HG03066 (cell line): ENCODE results near the gene DOK3.
"Not testable (repeated sequence)": the region's sequence is repeated elsewhere in the genome, so short reads cannot be mapped to it uniquely, and the experiment has no call there.

Experiments used
- ATAC-seq: cut with Tn5 transposase; IDR thresholded peaks from one replicate; pipeline ENCODE4 v1.9.1; 2021; ENCODE audit warnings: low read depth; ENCODE audit not compliant: unreplicated experiment

DOK3 gene

GRCh38 chr5:177537389-177538361 is 28.0 kb upstream of the DOK3 start:
- no peak for ATAC-seq

- no peak for ATAC-seq
Measured at GRCh38 chr5:177536386-177536785, 26.8 kb upstream of the DOK3 start.

GRCh38 chr5:177535125-177535524 is 25.5 kb upstream of the DOK3 start:
- ATAC-seq = no peak

- ATAC-seq = not testable (repeated sequence)
Measured at GRCh38 chr5:177534433-177534832, 24.8 kb upstream of the DOK3 start.

- no peak for ATAC-seq
Measured at GRCh38 chr5:177531209-177531940, 21.7 kb upstream of the DOK3 start.

GRCh38 chr5:177530638-177531037 is 21.0 kb upstream of the DOK3 start:
- ATAC-seq = no peak

GRCh38 chr5:177529247-177530203 is 19.9 kb upstream of the DOK3 start:
- ATAC-seq = no peak

GRCh38 chr5:177528631-177529030 is 19.0 kb upstream of the DOK3 start:
- no peak for ATAC-seq

- no peak for ATAC-seq
Measured at GRCh38 chr5:177527595-177527994, 18.0 kb upstream of the DOK3 start.

- ATAC-seq = no peak
Measured at GRCh38 chr5:177526791-177527190, 17.2 kb upstream of the DOK3 start.

GRCh38 chr5:177526191-177526590 is 16.6 kb upstream of the DOK3 start:
- no peak for ATAC-seq

- no peak for ATAC-seq
Measured at GRCh38 chr5:177524941-177525655, 15.5 kb upstream of the DOK3 start.

GRCh38 chr5:177524539-177524900 is 14.9 kb upstream of the DOK3 start:
- no peak for ATAC-seq

- ATAC-seq = no peak
Measured at GRCh38 chr5:177523711-177524538, 14.3 kb upstream of the DOK3 start.

GRCh38 chr5:177520916-177521513 is 11.4 kb upstream of the DOK3 start:
- ATAC-seq = no peak

- no peak for ATAC-seq
Measured at GRCh38 chr5:177520271-177520670, 10.6 kb upstream of the DOK3 start.

- ATAC-seq = no peak
Measured at GRCh38 chr5:177519463-177520235, 10.0 kb upstream of the DOK3 start.
